ENCODE results near the gene MMP19. TPM values are rescaled to one million over a fixed set of nuclear protein-coding genes. Genes with fewer than 3 reads are reported as not detected.

MMP19 gene
- total RNA-seq, 1 donor from 2014 or later = 0.13 TPM

DNA sequence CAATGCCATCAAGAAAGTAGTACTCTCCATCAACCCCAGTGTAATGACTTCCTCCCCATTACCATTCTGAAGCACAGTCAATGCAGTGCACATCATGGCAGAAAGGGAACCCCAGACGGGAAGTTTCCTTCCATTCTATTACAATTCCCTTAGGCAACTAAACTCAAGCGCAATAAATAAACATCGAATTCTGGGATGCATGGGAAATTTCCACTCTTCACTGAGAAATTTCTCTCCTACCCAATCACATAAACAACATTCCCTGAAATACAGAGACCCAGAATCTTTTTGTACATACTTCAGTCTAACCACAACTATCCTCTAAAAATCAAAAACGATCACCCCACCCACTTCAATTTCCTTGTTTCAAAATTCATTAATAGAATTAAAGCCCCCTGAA is 45.2 kb downstream of the MMP19 start:
- H3K27me3 ChIP-seq = no peaks in the 10 kb centered on the region

DNA sequence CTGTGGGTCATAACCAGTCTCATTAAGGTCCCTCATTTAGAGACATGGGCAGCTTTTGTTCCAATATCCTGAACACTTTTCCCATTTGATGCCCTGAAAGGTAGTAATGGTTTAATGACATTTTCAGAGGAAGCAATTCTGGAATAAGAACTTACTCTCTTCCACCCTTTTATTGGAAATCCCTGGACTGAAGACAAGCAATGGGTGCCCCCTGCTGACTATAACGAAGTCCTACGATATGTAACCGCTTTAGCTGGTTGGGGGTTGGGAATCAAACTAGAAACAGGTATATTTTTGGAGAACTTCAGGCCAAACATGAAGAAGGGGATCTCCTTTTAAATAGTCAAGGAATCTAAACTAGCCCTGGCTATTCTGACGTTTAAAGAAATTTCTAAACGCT is 45.7 kb downstream of the MMP19 start:
- Histone ChIP-seq H3K79me2 (ENCODE audit: low read depth) (peaks cover 65% of the 10 kb centered on the region), H3K4me2 (no peak overlapping the region), H3K27ac (no peak overlapping the region), H4K20me1 (ENCODE audit: low read depth) (peaks cover 52% of the 10 kb centered on the region), H3K9me3 (ENCODE audit: low read depth) (no peaks in the 10 kb centered on the region), H3F3A (ENCODE audit: low read depth) (peaks cover 32% of the 10 kb centered on the region), H2AFZ (replicated peaks) (no peak overlapping the region), H3K27me3 (no peaks in the 10 kb centered on the region), H3K36me3 (peaks cover 29% of the 10 kb centered on the region), H3K4me3 (no peak overlapping the region), H3K9ac (no peak overlapping the region), H3K4me1 (peaks cover 10% of the 10 kb centered on the region)
- H3K27ac Mint-ChIP-seq = no peak overlapping the region
- H3K27me3 Mint-ChIP-seq (ENCODE audit: insufficient read depth, low read depth) = no peaks in the 10 kb centered on the region
- H3K9me3 Mint-ChIP-seq = no peaks in the 10 kb centered on the region
- H3K4me3 Mint-ChIP-seq = no peak overlapping the region
- H3K4me1 Mint-ChIP-seq = peaks cover 4% of the 10 kb centered on the region
- peak; percentile 78 for DNase-seq (ENCODE audit: low spot score)
- TF ChIP-seq EZH2phosphoT487 (IDR thresholded peaks at IDR 0.05) (no peak), EZH2 (IDR thresholded peaks at IDR 0.05) (no peak)
- TF ChIP-seq, protein P1, sequence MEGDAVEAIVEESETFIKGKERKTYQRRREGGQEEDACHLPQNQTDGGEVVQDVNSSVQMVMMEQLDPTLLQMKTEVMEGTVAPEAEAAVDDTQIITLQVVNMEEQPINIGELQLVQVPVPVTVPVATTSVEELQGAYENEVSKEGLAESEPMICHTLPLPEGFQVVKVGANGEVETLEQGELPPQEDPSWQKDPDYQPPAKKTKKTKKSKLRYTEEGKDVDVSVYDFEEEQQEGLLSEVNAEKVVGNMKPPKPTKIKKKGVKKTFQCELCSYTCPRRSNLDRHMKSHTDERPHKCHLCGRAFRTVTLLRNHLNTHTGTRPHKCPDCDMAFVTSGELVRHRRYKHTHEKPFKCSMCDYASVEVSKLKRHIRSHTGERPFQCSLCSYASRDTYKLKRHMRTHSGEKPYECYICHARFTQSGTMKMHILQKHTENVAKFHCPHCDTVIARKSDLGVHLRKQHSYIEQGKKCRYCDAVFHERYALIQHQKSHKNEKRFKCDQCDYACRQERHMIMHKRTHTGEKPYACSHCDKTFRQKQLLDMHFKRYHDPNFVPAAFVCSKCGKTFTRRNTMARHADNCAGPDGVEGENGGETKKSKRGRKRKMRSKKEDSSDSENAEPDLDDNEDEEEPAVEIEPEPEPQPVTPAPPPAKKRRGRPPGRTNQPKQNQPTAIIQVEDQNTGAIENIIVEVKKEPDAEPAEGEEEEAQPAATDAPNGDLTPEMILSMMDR (IDR thresholded peaks at IDR 0.05) = peak; percentile 71
- peaks cover 25% of the 10 kb centered on the region for H3K36me3 Mint-ChIP-seq

More for the DNA sequence above, 45.2 kb downstream of the MMP19 start:
- no peaks in the 10 kb centered on the region for H3K9me3 ChIP-seq (ENCODE audit: low read depth)
- DNase-seq (ENCODE audit: low spot score) = no peak
- H3K9ac ChIP-seq = no peak overlapping the region
- peaks cover 57% of the 10 kb centered on the region for H4K20me1 ChIP-seq (ENCODE audit: low read depth)
- Mint-ChIP-seq H3K4me3 (no peak overlapping the region), H3K36me3 (peaks cover 23% of the 10 kb centered on the region), H3K4me1 (peaks cover 4% of the 10 kb centered on the region), H3K27ac (no peak overlapping the region), H3K27me3 (ENCODE audit: insufficient read depth, low read depth) (no peaks in the 10 kb centered on the region), H3K9me3 (no peaks in the 10 kb centered on the region)
- H3K4me3 ChIP-seq = no peak overlapping the region
- peaks cover 30% of the 10 kb centered on the region for H3K36me3 ChIP-seq
- TF ChIP-seq, protein P1 (IDR thresholded peaks at IDR 0.05) = no peak
- TF ChIP-seq EZH2 (IDR thresholded peaks at IDR 0.05) (no peak), EZH2phosphoT487 (IDR thresholded peaks at IDR 0.05) (no peak)
- H3F3A ChIP-seq (ENCODE audit: low read depth) = peaks cover 31% of the 10 kb centered on the region
- H3K4me2 ChIP-seq = no peak overlapping the region
- H3K79me2 ChIP-seq (ENCODE audit: low read depth) = peaks cover 68% of the 10 kb centered on the region
- H2AFZ ChIP-seq (replicated peaks) = no peak overlapping the region
- peaks cover 10% of the 10 kb centered on the region for H3K4me1 ChIP-seq
- H3K27ac ChIP-seq = no peak overlapping the region

DNA sequence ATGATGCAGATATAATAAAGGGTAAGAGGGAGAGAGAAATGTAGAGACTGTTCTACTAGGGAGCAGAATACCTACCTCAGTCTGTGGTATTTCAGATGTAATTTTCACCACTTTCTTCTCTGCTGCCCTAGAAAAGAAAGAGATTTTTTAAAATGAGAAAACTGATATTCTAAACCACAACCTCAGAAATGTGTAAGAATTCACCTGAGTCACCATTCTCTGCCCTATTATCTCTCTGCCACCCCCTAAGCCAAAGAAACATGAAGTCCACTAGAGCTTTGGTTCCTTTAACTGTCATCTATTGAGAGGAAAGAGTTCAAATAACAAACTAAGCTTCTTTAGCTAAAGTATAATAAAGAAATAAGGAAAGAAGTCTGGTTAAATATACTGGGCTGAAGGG is 46.8 kb downstream of the MMP19 start:
- H3K4me3 Mint-ChIP-seq = no peak overlapping the region
- Histone ChIP-seq H3K4me3 (no peak overlapping the region), H3K27ac (no peak overlapping the region), H4K20me1 (ENCODE audit: low read depth) (peaks cover 41% of the 10 kb centered on the region), H3K79me2 (ENCODE audit: low read depth) (peaks cover 54% of the 10 kb centered on the region), H3K27me3 (no peaks in the 10 kb centered on the region), H3K4me1 (peaks cover 10% of the 10 kb centered on the region), H3F3A (ENCODE audit: low read depth) (peaks cover 37% of the 10 kb centered on the region), H3K9ac (no peak overlapping the region), H3K9me3 (ENCODE audit: low read depth) (no peaks in the 10 kb centered on the region), H3K36me3 (peaks cover 31% of the 10 kb centered on the region), H2AFZ (replicated peaks) (no peak overlapping the region), H3K4me2 (no peak overlapping the region)
- no peak for DNase-seq (ENCODE audit: low spot score)
- H3K36me3 Mint-ChIP-seq = peaks cover 27% of the 10 kb centered on the region
- H3K4me1 Mint-ChIP-seq = peaks cover 4% of the 10 kb centered on the region
- H3K27me3 Mint-ChIP-seq (ENCODE audit: insufficient read depth, low read depth) = no peaks in the 10 kb centered on the region
- no peak overlapping the region for H3K27ac Mint-ChIP-seq
- TF ChIP-seq EZH2phosphoT487 (IDR thresholded peaks at IDR 0.05) = no peak
- H3K9me3 Mint-ChIP-seq = no peaks in the 10 kb centered on the region

DNA sequence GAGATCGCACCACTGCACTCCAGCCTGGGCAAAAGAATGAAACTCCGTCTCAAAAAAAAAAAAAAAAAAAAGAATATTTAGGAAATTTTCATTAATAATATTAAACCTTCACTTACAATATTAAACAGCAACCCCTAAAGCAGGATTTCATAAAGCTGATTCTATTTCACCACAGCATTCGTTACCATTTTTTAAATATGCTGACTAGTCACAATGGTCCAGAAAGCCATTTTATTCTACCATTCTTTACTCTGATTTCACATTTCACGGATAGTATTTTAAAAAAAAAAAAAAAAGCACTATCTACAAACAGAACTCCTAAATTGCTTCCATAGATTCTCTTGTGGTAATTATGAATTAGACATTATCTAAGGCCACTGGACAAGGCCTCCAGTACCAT is 52.8 kb downstream of the MMP19 start:
- Histone ChIP-seq H2AFZ (replicated peaks) (no peak overlapping the region), H3F3A (ENCODE audit: low read depth) (peaks cover 13% of the 10 kb centered on the region)

More for the DNA sequence above, 52.8 kb downstream of the MMP19 start:
- Mint-ChIP-seq H3K27me3 (ENCODE audit: insufficient read depth, low read depth) (no peaks in the 10 kb centered on the region), H3K9me3 (no peaks in the 10 kb centered on the region), H3K36me3 (peaks cover 43% of the 10 kb centered on the region), H3K4me1 (no peaks in the 10 kb centered on the region), H3K4me3 (no peak overlapping the region), H3K27ac (no peak overlapping the region)
- Histone ChIP-seq H3K9ac (no peak overlapping the region), H3K4me3 (no peak overlapping the region), H3K4me2 (no peak overlapping the region), H3K27me3 (no peaks in the 10 kb centered on the region), H3K79me2 (ENCODE audit: low read depth) (peaks cover 15% of the 10 kb centered on the region), H3K27ac (no peak overlapping the region), H4K20me1 (ENCODE audit: low read depth) (peaks cover 9% of the 10 kb centered on the region), H3K4me1 (no peaks in the 10 kb centered on the region), H3K36me3 (peaks cover 46% of the 10 kb centered on the region), H3K9me3 (ENCODE audit: low read depth) (no peaks in the 10 kb centered on the region)
- no peak for DNase-seq (ENCODE audit: low spot score)
- TF ChIP-seq EZH2phosphoT487 (IDR thresholded peaks at IDR 0.05) = no peak
- TF ChIP-seq, protein P1 (IDR thresholded peaks at IDR 0.05) = no peak

Data from neural progenitor cell (in vitro differentiated cells).